Measurements from ENCODE around the gene LKAAEAR1.

GRCh38 chr20:64062276-64062595 lies 22.0 kb downstream of the LKAAEAR1 start:
- TF ChIP-seq CTCF (IDR thresholded peaks at IDR 0.05) (no peak), POLR2A (IDR thresholded peaks at IDR 0.05) (no peak), POLR2AphosphoS5 (IDR thresholded peaks at IDR 0.05) (no peak), EP300 (IDR thresholded peaks at IDR 0.05) (no peak)
